Measurements from ENCODE around the gene OLFM1. TPM values are rescaled to one million over a fixed set of nuclear protein-coding genes. Genes with fewer than 3 reads are reported as not detected.
A peak's percentile ranks its signal among the peaks of the same experiment; 100 is the strongest.

Gene OLFM1
- total RNA-seq, 6 experiments from 2014 or later: 1.1 to 5.9 (median 3.5) TPM

GRCh38 chr9:135053133-135053532, 34.3 kb upstream of the OLFM1 start:
- Histone ChIP-seq H3K4me1 (no peaks in the 10 kb centered on the region), H3K27ac (no peak overlapping the region), H3K36me3 (no peaks in the 10 kb centered on the region), H3K4me3 (no peak overlapping the region), H3K9me3 (no peaks in the 10 kb centered on the region), H3K27me3 (no peaks in the 10 kb centered on the region)
- WGBS (ENCODE audit: insufficient coverage, low coverage, low lambda C conversion rate, missing lambda C conversion rate): 47% methylated on average over 5 of the region's 5 CpGs
- peak in 1 of 3 donors; percentile 25 for DNase-seq
- intact Hi-C loops (cut with DNase I): no loop called here
- TF ChIP-seq POLR2A (IDR thresholded peaks at IDR 0.05) (no peak), CTCF (IDR thresholded peaks at IDR 0.05) (no peak)
- ATAC-seq: no peak

- no peaks in the 10 kb centered on the region for H3K4me1 ChIP-seq
- H3K27me3 ChIP-seq: no peaks in the 10 kb centered on the region
- no peaks in the 10 kb centered on the region for H3K9me3 ChIP-seq
- H3K27ac ChIP-seq: no peak overlapping the region
- H3K36me3 ChIP-seq: no peaks in the 10 kb centered on the region
- H3K4me3 ChIP-seq: no peak overlapping the region
- intact Hi-C loops (cut with DNase I): no loop called here
- no peak for ATAC-seq
- 66% methylated on average over 3 of the region's 3 CpGs for WGBS (ENCODE audit: insufficient coverage, low coverage, low lambda C conversion rate, missing lambda C conversion rate)
- DNase-seq: no peak
- TF ChIP-seq CTCF (IDR thresholded peaks at IDR 0.05) (no peak), POLR2A (IDR thresholded peaks at IDR 0.05) (no peak)
Observed at GRCh38 chr9:135055181-135055580, 32.3 kb upstream of the OLFM1 start.

- no peak for TF ChIP-seq POLR2A (IDR thresholded peaks at IDR 0.05)
- no peak for TF ChIP-seq CTCF (IDR thresholded peaks at IDR 0.05)
- Histone ChIP-seq H3K4me3 (no peak overlapping the region), H3K9me3 (no peaks in the 10 kb centered on the region), H3K27ac (no peak overlapping the region), H3K36me3 (no peaks in the 10 kb centered on the region), H3K4me1 (no peaks in the 10 kb centered on the region), H3K27me3 (no peaks in the 10 kb centered on the region)
- ATAC-seq: no peak
- WGBS (ENCODE audit: insufficient coverage, low coverage, low lambda C conversion rate, missing lambda C conversion rate): 53% methylated on average over 3 of the region's 3 CpGs
- intact Hi-C loops (cut with DNase I): no loop called here
- DNase-seq: no peak
Observed at GRCh38 chr9:135056541-135056940, 30.9 kb upstream of the OLFM1 start.

GRCh38 chr9:135060461-135061116, 26.9 kb upstream of the OLFM1 start:
- intact Hi-C loops (cut with DNase I): no loop called here
- WGBS (ENCODE audit: insufficient coverage, low coverage, low lambda C conversion rate, missing lambda C conversion rate): 28% methylated on average over 3 of the region's 5 CpGs
- Histone ChIP-seq H3K27ac (no peak overlapping the region), H3K27me3 (no peaks in the 10 kb centered on the region), H3K4me3 (no peak overlapping the region), H3K36me3 (no peaks in the 10 kb centered on the region), H3K4me1 (no peaks in the 10 kb centered on the region), H3K9me3 (no peaks in the 10 kb centered on the region)
- ATAC-seq (no peak), DNase-seq (peak in 1 of 3 donors; percentile 17)
- TF ChIP-seq CTCF (IDR thresholded peaks at IDR 0.05): no peak
- TF ChIP-seq POLR2A (IDR thresholded peaks at IDR 0.05): no peak

Measured in right lobe of liver (tissue), 6 donors.